Neutrophil (primary cell): Measurements from ENCODE around the gene METTL2A.
"Not testable (repeated sequence)": the region's sequence is repeated elsewhere in the genome, so short reads cannot be mapped to it uniquely, and the experiment has no call there.

Experiments used
- H3K27ac ChIP-seq: fragments of 200-600 bp; sonication (generic); 2 replicates; pipeline ENCODE4 v1.5.1; 2016; ENCODE audit warnings: mild to moderate bottlenecking, moderate library complexity
- H3K27me3 ChIP-seq: fragments of 200-600 bp; sonication (generic); 2 replicates; pipeline ENCODE4 v1.6.0; 2016; ENCODE audit warnings: mild to moderate bottlenecking
- H3K36me3 ChIP-seq: fragments of 200-600 bp; sonication (generic); 2 replicates; pipeline ENCODE4 v1.5.1; 2017
- H3K4me1 ChIP-seq, 2 experiments: fragments of 200-600 bp in 1 of 2; sonication (generic) in 1 of 2; 1 replicate in 1 of 2; 2 replicates in 1 of 2; pipeline versions ENCODE4 v1.5.1 to v1.6.1; 2013 to 2016; ENCODE audit warnings: low read depth in 1 of 2, low read length in 1 of 2, mild to moderate bottlenecking in 1 of 2, moderate library complexity in 1 of 2; ENCODE audit not compliant: control insufficient read depth in 1 of 2, insufficient read depth in 1 of 2
- H3K4me3 ChIP-seq, 2 experiments: fragments of 200-600 bp in 1 of 2; sonication (generic) in 1 of 2; 1 replicate in 1 of 2; 2 replicates in 1 of 2; pipeline ENCODE4 v1.5.1; 2013 to 2016; ENCODE audit warnings: low read depth in 1 of 2, low read length in 1 of 2, mild to moderate bottlenecking in 1 of 2, moderate library complexity in 1 of 2
- H3K9me3 ChIP-seq: fragments of 200-600 bp; sonication (generic); 2 replicates; pipeline ENCODE4 v1.5.1; 2016
- TF ChIP-seq, protein P1 (sequence below): fragments of 200-600 bp; sonication (generic); IDR thresholded peaks from 2 replicates; pipeline ENCODE4 v1.5.1; 2016; ENCODE audit warnings: antibody characterized with exemption

The METTL2A gene

GRCh38 chr17:62456016-62456415, 32.3 kb downstream of the METTL2A start:
- no peaks in the 10 kb centered on the region for H3K9me3 ChIP-seq
- H3K4me1 ChIP-seq, result no peaks in the 10 kb centered on the region
- no peak overlapping the region for H3K27ac ChIP-seq
- H3K4me3 ChIP-seq, result no peak overlapping the region
- no peaks in the 10 kb centered on the region for H3K36me3 ChIP-seq
- TF ChIP-seq, protein P1, sequence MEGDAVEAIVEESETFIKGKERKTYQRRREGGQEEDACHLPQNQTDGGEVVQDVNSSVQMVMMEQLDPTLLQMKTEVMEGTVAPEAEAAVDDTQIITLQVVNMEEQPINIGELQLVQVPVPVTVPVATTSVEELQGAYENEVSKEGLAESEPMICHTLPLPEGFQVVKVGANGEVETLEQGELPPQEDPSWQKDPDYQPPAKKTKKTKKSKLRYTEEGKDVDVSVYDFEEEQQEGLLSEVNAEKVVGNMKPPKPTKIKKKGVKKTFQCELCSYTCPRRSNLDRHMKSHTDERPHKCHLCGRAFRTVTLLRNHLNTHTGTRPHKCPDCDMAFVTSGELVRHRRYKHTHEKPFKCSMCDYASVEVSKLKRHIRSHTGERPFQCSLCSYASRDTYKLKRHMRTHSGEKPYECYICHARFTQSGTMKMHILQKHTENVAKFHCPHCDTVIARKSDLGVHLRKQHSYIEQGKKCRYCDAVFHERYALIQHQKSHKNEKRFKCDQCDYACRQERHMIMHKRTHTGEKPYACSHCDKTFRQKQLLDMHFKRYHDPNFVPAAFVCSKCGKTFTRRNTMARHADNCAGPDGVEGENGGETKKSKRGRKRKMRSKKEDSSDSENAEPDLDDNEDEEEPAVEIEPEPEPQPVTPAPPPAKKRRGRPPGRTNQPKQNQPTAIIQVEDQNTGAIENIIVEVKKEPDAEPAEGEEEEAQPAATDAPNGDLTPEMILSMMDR, result no peak
- no peaks in the 10 kb centered on the region for H3K27me3 ChIP-seq

- not testable (repeated sequence) for H3K27me3 ChIP-seq, H3K36me3 ChIP-seq, H3K4me1 ChIP-seq, H3K9me3 ChIP-seq, H3K27ac ChIP-seq, H3K4me3 ChIP-seq
Observed at GRCh38 chr17:62458483-62458882, 34.8 kb downstream of the METTL2A start.

- H3K4me3 ChIP-seq, H3K36me3 ChIP-seq, H3K9me3 ChIP-seq, H3K27ac ChIP-seq, H3K4me1 ChIP-seq, H3K27me3 ChIP-seq: not testable (repeated sequence)
Observed at GRCh38 chr17:62464422-62464821, 40.7 kb downstream of the METTL2A start.

DNA sequence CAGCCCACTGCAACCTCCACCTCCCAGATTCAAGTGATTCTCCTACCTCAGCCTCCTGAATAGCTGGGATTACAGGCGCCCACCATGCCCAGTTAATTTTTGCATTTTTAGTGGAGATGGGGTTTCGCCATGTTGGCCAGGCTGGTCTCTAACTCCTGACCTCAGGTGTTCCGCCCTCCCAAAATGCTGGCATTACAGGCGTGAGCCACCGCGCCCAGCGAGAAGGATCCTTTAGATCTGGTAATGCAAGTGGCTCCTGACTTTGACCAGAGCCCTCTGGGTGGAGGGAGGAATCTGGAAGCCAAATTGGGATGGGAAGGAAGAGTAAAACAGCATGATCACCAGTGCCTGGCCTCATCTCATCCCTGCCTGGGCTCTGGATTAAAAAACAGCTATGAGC, 41.6 kb downstream of the METTL2A start:
- not testable (repeated sequence) for H3K4me1 ChIP-seq, H3K4me3 ChIP-seq, H3K9me3 ChIP-seq, H3K27me3 ChIP-seq, H3K27ac ChIP-seq, H3K36me3 ChIP-seq

- H3K36me3 ChIP-seq, H3K27ac ChIP-seq, H3K4me1 ChIP-seq, H3K27me3 ChIP-seq, H3K4me3 ChIP-seq, H3K9me3 ChIP-seq: not testable (repeated sequence)
Observed at GRCh38 chr17:62470666-62471379, 47.1 kb downstream of the METTL2A start.

DNA sequence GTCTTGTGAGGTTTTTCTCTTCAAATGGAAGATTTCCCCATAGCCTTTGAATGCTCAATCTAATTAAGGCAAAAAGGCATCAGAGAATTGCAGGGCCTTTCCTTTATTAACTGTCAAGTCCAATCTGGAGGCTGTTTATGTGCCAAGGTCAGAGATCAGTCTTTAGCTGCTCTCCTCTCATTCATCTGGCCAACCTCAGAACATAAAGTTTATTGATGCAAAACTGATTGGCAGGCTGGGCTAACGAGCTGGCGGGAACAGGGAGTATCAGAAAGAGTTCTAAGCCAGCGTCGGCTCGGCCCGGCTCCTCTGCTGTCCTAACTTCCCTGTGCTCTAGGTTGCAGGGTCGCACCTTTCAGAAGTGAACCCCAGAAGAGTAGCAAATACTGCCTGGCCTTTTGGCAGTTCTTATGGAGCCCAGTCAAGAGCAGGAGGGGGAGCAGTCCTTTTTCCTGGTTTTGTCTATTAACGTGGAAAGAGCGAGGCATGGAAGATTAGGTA, 47.7 kb downstream of the METTL2A start:
- H3K27me3 ChIP-seq, H3K9me3 ChIP-seq, H3K36me3 ChIP-seq, H3K4me1 ChIP-seq, H3K27ac ChIP-seq, H3K4me3 ChIP-seq: not testable (repeated sequence)

DNA sequence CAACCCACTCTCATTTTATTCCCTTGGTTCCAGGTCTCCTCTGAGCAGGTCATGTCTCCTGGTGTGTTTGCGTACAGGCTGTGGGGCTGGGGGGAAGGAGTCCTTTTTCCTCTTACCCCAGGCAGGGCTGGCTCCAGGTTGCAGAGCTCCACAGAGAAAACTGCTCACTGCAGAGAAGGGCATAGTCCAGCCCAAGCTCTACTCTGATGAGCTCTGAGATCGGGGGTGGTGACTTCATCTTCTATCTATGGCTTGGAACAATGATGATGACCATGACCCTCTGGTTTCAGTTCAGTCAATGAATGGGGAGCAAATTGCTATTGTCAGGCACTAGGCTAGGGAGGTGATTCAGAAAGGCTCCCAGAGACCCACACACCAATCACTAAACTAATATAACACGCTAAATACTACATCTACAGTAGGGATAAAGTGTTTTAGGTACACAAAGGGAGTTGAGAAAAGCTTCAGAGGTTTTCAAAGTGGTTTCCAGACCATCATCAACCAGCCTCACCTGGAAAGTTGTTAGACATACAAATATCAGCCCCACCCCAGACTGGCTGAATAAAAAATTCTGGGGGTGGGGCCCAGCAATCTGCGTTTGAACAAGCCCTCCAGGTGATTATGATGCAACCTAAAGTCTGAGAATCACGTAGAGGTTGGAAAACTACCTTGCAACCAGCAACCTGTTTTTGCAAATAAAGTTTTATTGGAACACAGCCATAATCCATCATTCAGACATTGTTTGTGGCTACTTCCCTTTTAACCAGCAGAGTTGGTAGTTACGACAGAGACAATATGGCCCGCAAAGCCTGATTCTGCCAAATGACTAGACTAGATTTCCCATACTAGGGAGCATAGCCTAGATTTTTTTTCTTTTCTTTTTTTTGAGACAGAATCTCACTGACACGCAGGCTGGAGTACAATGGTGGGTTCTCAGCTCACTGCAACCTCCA, 49.6 kb downstream of the METTL2A start:
- H3K9me3 ChIP-seq, H3K27me3 ChIP-seq, H3K27ac ChIP-seq, H3K4me3 ChIP-seq, H3K4me1 ChIP-seq, H3K36me3 ChIP-seq: not testable (repeated sequence)

- peak overlapping the region in 1 of 2 experiments; percentile 62 for H3K4me3 ChIP-seq
- H3K36me3 ChIP-seq, H3K9me3 ChIP-seq, H3K27me3 ChIP-seq: not testable (repeated sequence)
- peaks cover 16 to 24% of the 10 kb centered on the region in 2 experiments for H3K4me1 ChIP-seq
- peak overlapping the region; percentile 92 for H3K27ac ChIP-seq
Observed at GRCh38 chr17:62477111-62477510, 53.4 kb downstream of the METTL2A start.

DNA sequence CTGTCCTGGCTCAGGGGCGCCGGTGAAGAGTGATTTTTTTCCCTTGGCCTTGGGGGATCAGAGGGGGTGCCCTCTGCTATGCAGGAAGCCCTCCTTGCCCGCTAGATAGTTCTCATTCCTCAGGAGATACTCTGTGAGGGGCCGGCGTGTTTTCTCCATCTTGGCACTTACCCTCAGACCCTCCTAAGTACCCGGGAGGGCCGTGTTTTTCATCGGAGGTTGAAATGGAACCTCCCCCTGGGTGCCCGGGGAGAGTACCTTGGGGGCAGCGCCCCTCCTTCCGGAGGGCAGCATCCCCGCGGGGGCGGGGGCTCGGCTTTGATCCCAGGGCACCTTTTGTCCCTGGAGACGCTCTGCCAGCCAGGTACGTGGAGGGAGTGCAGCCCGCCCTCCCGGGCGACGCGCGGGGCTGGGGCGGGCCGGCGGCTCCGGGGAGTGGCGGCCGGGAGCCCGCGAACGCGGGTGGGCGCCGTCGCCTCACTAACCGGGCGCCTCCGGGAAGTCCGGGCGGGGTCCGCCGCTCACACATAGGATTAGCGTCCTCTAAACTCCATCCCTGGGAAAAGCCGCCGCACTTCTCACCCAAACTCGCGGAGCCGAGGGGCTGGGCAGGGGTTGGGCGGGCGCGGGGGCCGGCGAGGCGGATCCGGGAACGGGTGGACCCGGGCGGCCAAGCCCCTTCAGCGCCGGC, 54.2 kb downstream of the METTL2A start:
- H3K4me3 ChIP-seq, result peak overlapping the region; percentile 62 to 67
- peaks cover 15% of the 10 kb centered on the region for H3K36me3 ChIP-seq
- peaks cover 16 to 24% of the 10 kb centered on the region in 2 experiments for H3K4me1 ChIP-seq
- H3K9me3 ChIP-seq, H3K27me3 ChIP-seq: not testable (repeated sequence)
- peak overlapping the region; percentile 92 for H3K27ac ChIP-seq
